Activated CD8-positive, alpha-beta memory T cell treated with anti-CD3 and anti-CD28 coated beads for 36 hours (primary cell): ENCODE measurements around the gene CLCA4. TPM values are rescaled to one million over a fixed set of nuclear protein-coding genes. Genes with fewer than 3 reads are reported as not detected.

Experiments used
- CTCF ChIA-PET: fragments of 350-600 bp; sonication (Branson Sonifier 250); formaldehyde crosslinking; loops from one replicate; lab custom pipeline; 2021; ENCODE audit warnings: antibody characterized with exemption; lab: Charles Lee
- POLR2A ChIA-PET: fragments of 350-600 bp; sonication (Branson Sonifier 250); formaldehyde crosslinking; loops from one replicate; lab custom pipeline; 2021; ENCODE audit warnings: antibody characterized with exemption; lab: Charles Lee
- total RNA-seq, 2 experiments: library from RNA; stranded (reverse); gene quantifications; one replicate each; pipeline ENCODE4 v1.2.3, GENCODE V29; 2021

CLCA4 gene
- total RNA-seq, 2 experiments from 2014 or later: not detected

DNA sequence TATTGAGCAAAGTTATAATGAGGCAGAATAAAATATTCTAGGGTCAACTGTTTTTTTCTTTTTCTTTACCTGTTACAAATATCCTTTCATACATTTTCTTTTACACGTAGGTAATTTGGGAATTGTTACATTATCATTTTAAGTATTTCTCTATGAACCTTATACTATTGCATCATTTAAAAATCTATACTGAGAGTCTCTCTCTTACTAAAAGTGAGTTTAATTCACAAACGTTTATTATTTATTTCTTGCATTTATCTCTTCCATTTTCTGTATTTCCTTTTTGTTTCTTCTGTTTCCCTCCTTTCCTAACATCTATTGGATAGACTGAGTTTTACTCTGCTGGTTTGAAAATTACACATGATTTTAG, 25.4 kb upstream of the CLCA4 start:
- ChIA-PET CTCF (no interaction called here), POLR2A (no interaction called here)

DNA sequence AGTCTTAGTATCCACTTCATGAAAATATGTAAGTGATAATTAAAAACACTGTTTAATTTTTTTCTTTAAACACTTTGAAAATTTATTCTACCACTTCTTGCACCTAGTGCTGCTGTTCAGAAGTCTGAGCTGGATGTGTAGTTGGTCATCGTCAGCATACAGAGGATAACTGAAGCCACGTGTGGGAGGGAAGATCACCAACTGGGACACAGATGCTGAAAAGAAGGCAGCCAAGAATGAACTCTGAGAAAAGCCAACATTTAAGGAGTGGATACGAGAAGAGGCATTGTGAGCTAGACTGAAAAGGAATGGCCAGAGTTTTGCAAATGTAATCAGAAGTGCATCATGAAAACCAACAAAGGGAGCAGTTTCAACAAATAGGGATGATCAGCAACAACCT, 24.6 kb upstream of the CLCA4 start:
- ChIA-PET CTCF (no interaction called here), POLR2A (no interaction called here)

DNA sequence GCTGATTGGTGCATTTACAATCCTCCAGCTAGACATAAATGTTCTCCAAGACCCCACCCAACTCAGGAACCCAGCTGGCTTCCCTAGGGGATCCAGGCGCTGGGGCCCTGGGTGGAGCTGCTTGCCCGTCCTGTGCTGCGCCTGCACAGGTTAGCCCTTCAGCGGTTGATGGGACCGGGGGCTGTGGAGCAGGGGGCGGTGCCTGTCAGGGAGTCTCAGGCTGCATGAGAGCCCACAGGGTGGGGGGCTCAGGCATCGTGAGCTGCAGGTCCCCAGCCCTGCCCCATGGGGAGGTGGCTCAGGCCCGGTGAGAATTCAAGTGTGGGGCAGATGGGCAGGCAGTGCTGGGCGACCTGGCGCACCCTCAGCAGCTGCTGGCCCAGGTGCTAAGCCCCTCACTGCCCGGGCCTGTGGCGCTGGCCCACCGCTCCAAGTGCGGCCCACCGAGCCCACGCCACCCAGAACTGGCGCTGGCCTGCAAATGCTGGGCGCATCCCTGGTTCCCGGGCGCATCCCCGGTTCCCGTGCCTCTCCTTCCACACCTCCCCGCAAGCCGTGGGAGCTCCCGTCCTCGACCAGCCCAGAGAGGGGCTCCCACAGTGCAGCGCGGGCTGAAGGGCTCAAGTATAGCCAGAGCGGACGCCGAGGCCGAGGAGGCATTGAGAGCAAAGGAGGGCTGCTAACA, 23.1 kb upstream of the CLCA4 start:
- ChIA-PET CTCF (interaction anchor here (0.6 kb wide), 1 partner anchor 130 kb away, joined by 3 read pairs; no protein-coding TSS in a partner anchor), POLR2A (no interaction called here)

DNA sequence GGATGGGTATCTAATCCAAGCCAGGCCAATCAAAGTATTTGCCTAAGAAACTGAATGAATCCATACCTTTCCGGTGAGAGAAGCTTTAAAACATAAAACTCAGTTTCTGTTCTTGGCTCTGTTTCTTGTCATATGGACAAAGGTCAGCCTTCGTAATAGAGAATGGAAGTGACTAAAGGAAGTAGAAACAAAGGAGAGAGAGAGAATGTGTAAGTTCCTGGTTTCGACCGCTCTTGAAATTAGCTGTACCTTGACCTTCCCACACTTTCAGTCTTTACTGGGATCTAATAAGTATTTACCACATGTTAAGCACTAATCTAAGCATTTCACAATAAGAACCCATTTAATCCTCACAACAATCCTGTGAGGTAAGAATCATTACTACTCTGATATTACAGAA, 19.6 kb upstream of the CLCA4 start:
- ChIA-PET POLR2A (no interaction called here), CTCF (no interaction called here)

DNA sequence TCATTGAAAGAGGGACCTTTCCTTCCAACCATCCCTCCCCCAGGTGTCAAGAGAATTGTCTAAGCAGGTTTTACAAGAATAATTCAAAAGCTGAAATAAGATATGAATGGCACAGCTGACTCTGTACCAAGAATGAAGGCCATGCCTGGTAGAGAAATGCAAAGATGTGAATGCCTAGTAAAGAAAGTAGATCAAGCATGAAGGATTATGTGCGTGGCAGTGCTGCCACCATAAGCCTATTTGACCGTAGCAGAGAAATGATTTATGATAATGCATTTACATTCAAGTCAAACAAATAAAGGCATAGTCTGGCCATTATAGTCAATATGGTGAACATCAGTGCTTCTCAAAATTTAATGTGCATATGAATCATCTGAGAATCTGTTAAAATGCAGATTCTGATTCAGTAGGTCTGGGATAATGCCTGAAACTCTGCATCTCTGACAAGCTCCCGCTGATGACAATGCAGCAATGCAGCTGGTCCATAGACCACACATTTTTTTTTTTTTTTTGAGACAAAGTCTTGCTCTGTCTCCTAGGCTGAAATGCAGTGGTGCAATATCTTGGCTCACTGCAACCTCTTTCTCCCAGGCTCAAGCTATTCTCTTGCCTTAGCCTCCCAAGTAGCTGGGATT, 16.6 kb upstream of the CLCA4 start:
- CTCF ChIA-PET: no interaction called here
- POLR2A ChIA-PET: no interaction called here

DNA sequence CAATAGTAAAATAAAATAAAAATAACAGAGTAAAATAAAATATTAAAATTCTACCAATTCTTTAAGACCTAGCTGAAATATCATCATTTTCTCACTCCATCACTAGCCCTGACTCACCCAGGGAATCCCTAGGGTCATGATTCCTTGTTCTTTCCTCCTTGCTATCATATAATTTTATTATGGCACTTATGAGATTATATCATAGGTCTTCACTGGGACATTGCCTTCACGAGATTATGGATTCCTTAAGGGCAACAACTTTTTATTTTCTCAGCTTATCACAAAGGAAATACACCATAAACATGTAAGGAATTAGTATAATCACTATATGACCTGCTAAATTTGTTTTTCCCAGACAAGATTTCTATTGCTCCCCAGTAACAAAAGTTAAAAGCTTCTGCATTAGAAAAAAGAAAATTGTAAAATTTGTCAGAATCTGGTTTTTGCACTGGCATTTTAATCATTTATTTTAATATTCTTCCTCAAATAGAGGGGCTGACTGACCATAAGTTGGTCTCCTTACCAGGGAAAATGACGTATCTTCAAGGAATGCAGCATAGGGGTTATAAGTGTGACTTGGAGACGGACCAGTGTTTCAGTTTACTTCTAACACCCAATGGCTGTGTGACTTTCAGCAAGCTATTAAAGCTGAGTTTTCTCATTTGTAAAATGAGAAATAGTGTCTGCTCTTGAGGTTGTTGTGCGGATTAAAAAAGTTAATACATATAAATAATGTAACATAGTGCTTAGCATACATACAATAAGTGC, 8.8 kb upstream of the CLCA4 start:
- ChIA-PET CTCF (no interaction called here), POLR2A (no interaction called here)

DNA sequence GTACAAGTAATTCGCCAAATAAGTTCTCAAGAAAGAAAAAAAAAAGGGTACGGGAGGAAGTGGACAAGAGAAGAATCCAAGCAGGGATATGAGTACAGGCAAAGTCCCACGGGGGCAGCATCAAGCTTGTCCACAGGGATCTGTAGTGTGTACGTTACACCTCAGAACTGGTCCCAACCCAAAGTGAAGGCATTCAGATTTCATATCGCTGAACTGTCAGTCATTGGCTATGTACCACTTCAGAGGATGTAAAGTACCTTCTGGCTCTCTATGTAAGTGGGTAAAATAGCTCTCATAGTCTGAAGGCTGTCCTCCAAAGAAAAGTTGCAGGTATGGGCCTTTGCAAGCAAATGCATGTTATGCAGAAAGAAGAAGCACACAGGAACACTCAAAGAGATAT, 8.1 kb upstream of the CLCA4 start:
- CTCF ChIA-PET: no interaction called here
- POLR2A ChIA-PET: no interaction called here

DNA sequence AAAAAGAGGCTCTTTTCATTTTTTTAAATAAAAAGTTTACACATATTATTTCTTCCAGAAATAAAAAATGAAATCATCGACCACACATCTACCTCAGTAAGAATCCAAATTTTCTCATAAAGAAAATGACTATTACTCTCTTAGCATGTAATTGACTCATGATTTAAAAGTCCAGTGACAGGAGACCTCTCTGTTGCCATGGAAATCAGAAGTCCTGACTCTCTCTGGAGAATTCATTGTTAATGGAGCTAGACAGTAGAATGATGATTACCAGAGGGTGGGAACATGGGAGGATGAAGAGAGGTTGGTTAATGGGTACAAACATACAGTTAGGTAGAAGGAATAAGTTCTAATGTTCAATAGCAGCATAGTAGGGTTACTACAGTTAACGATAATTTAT, 5.0 kb upstream of the CLCA4 start:
- ChIA-PET POLR2A (no interaction called here), CTCF (no interaction called here)

DNA sequence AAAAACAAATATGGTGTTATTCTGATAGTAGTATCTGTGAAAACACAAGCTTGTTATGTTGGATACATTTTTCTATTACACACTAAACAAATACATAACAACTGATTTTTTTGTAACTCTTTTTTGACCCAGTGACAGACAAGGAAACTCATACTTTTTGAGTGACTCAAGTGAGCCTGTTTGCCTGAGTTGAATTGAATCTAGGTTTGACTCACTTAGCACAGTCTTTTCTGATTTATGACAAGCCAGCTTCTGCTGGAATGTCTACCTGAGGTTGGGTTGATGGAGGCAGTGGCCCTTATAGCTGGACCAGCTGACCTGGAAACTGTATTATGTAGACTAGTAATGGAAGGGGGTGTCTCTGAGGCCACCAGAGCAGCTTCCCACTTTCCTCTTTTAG, 4.2 kb upstream of the CLCA4 start:
- ChIA-PET POLR2A (no interaction called here), CTCF (no interaction called here)

DNA sequence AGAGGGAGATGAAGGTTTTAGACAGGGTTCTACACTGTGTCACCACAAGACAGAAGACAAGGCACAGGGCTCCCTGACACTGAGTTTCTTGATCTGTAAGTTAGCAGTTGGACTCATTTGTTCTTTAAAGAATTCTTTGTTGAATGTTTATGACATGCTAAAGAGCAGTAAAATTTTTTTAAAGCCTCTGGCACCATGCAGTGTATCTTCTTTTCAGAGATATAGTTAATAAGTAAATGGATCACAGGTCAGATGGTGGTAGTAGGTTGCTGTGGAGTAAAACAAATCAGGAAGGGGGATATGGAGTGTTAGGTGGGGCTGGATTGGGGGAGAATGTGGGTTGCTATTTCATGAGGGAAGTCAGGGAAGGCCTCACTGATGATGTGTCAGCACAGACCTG, 2.0 kb downstream of the CLCA4 start:
- ChIA-PET POLR2A (no interaction called here), CTCF (no interaction called here)

DNA sequence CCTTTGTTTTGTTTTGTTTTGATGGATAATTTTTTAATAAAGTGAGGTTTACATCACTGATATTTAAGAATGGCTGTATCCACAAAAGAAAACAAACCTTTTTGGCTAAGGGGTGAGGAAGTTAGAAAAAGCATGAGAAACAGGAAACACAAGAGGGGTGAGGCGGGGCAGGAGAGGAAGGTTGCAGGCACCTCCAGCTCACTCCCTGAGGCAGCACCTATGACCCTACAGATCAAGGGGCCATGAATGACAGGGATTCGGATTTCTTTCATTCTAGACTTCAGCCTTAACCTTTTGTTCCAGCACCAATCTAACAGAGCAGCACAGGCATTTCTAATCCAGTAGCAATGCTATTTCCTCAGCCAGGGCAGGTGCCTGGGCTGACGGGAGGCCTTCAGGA, 4.4 kb downstream of the CLCA4 start:
- CTCF ChIA-PET: no interaction called here

DNA sequence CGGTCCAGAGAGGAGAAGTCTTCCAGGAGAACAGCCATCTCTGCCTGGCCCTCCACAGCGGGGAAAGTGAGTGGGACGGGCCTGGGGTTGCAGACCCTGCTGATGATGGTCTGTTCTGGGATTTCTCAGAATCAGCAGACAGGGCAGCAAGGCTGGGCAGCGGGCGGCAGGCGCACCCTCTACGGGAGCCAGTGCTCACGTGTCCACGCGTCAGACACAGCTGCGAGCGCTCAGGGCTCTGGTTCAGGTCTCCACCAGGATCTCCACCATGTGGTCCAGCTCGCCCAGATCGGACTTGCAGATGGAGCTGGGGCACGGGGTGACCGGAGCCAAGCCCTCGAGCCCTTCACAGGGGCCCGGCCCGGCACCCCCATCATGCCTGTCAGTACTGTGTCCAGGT, 5.5 kb downstream of the CLCA4 start:
- CTCF ChIA-PET: no interaction called here
- POLR2A ChIA-PET: no interaction called here

More for the DNA sequence above, 4.4 kb downstream of the CLCA4 start:
- POLR2A ChIA-PET: no interaction called here

DNA sequence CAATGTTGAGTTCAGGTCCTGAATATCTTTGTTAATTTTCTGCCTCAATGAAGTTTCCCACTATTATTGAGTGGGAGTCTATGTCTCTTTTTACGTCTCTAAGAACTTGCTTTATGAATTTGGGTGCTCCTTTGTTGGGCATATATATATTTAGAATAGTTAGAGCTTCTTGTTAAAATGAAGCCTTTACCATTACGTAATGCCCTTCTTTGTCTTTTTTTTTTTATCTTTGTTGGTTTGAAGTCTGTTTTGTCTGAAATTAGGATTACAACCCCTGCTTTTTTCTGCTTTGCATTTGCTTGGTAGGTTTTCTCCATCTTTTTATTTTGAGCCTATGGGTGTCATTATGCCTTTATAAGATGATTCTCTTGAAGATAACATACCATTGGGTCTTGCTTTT, 10.9 kb downstream of the CLCA4 start:
- ChIA-PET POLR2A (no interaction called here), CTCF (no interaction called here)

DNA sequence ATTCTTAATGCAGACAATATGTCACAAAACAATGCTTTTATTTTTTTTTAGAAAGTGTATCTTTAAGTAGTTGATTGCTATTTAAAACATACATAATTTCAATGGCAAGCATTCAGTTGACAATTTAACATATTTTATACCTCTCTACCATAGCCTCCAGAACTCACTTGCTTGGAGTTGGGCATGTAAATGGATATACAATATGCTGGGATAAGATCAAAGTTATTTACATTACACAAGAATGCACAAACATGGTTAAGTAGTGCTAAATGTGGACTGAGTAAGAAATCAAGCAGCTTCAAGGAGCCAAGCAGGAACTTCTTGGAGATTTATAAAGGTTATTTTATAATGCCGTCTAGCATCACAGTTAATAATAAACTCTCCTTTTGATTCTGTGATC, 17.0 kb downstream of the CLCA4 start:
- ChIA-PET CTCF (no interaction called here), POLR2A (no interaction called here)

DNA sequence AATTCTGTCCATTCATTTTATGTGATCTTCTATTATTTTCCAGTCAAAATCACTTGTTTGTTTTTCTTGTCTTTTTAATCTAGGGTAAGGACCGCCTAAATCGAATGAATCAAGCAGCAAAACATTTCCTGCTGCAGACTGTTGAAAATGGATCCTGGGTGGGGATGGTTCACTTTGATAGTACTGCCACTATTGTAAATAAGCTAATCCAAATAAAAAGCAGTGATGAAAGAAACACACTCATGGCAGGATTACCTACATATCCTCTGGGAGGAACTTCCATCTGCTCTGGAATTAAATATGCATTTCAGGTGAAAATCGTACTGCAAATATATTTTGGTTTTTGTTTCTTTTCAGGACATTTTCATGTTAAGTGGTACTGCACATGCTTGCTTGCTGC, 20.5 kb downstream of the CLCA4 start:
- ChIA-PET POLR2A (no interaction called here), CTCF (no interaction called here)

DNA sequence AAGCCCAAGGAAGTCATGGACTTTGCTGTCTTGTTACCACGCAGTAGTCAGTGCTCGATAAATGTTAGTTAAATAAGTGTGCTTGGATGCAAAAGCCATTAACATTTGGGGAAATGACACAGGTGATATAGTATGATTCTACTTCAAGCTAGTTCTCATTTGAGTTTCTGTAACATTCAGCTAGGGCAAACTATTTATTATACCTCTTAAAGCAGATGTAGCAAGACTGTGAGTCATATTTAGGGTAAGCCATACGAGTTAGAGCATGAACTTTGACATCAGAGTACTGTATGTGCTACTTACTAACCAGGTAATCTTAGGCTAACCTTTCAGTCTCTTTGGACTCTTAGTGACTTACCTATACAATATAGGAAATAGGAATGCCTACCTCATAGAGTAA, 21.0 kb downstream of the CLCA4 start:
- ChIA-PET POLR2A (no interaction called here), CTCF (no interaction called here)

DNA sequence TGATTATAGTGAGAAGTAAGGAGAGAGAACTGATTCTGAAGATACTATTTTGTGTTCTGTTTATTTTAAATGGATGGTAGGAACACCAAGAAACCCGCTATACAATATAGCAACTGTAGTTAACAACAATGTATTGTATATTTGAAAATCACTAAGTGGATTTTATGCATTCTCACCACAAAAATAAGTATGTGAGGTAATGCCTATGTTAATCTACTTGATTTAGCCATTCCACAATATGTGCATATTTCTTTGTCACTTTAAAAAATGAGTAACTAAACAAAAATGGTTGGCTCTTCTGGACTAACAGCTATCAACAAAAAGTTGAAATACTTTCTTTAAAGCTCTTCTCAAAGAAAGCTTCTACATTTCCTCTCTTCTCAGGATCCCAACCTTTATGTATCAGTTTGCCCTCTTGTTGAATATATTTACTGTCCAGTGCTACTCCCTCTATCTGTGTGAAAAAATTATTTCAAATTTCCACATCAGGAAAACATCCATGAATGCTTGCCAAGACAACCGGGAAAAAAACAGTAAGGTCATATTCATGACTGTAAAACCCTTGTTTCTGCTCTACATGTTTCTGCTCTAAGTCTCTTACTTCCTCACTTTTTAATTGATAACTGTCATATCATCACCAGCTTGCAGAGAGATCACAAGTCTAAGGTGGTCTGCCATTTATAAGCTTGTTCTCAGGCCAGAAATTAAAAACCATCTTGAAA, 27.0 kb downstream of the CLCA4 start:
- CTCF ChIA-PET: interaction anchor here (0.8 kb wide), 1 partner anchor 23 kb away, joined by 3 read pairs; no protein-coding TSS in a partner anchor

DNA sequence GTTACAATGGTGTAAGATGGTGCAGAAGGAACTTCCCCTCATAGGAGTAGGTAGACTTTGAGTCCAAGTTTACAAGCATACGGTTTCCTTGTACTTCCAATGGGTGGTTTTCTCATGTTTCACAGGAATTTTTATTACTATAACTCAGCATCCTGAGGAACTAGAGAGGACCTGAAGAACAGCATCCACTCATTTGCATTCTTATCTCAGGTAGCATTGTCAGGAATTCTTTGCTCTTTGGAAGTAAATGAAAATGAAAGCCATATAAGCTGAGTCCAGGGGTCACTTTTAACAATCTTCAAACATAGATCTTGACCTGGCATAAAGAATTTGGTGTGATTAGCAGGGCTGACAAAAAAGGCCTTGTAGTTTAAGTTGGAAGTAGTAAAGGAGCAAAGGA, 34.4 kb downstream of the CLCA4 start:
- ChIA-PET CTCF (no interaction called here), POLR2A (no interaction called here)

More for the DNA sequence above, 27.0 kb downstream of the CLCA4 start:
- POLR2A ChIA-PET: no interaction called here

DNA sequence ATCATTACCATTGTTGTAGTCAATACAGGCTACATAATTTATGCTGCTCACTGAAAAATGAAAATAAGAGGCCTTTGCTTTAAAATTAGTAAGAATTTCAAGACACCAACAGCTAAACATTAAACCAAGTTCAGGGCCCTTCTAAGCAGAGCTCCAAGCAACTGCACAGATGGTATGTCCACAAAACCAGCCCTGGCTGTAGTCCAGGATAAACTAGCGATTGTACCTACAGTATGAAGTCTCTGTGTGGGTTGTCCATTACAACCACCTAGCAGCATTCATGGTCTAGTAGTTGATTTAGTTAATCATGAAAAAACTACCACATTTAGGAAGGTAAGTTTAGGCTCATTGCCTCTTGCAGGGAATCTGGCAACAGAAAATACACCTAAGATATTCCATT, 35.3 kb downstream of the CLCA4 start:
- POLR2A ChIA-PET: no interaction called here
- CTCF ChIA-PET: no interaction called here

DNA sequence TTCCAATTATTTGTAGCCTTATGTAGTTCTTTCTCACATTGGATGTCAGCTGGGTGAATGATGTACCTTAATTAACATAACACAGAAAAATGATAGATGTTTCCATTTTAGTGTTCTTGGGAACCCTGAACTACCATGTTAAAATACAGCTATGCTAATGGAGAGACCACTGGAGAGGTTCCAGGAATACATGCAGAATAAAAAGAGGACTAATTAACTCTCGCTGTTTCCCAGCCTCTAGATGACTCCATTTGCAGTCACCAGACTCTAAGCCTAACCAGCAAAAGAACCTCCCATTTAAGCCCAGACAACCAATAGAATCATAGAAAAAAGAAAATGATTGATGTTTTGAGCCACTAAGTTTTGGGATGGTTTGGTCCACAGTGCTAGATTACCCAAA, 36.2 kb downstream of the CLCA4 start:
- ChIA-PET CTCF (no interaction called here), POLR2A (no interaction called here)
